IPS-20b (cell line): ENCODE data around the gene CRTAC1.

Source experiments
- H3K27ac ChIP-seq: one replicate; pipeline ENCODE4 v1.5.1; 2013; ENCODE audit warnings: low read length
- H3K27me3 ChIP-seq: 2 replicates; pipeline ENCODE4 v1.6.1; 2013; ENCODE audit warnings: mild to moderate bottlenecking, low read length, inconsistent platforms; ENCODE audit not compliant: insufficient read depth
- H3K36me3 ChIP-seq: 2 replicates; pipeline ENCODE4 v1.6.1; 2013; ENCODE audit warnings: low read depth, mild to moderate bottlenecking, inconsistent platforms, low read length, moderate library complexity; ENCODE audit not compliant: insufficient read depth
- H3K4me1 ChIP-seq: 2 replicates; pipeline ENCODE4 v1.6.1; 2013; ENCODE audit warnings: mild to moderate bottlenecking, control low read depth, inconsistent platforms, low read length, moderate library complexity; ENCODE audit not compliant: insufficient read depth
- H3K4me3 ChIP-seq: 2 replicates; pipeline ENCODE4 v1.5.1; 2013; ENCODE audit warnings: mild to moderate bottlenecking, low read length, inconsistent platforms
- H3K9ac ChIP-seq: 2 replicates; pipeline ENCODE4 v1.6.1; 2013; ENCODE audit warnings: low read depth, mild to moderate bottlenecking, inconsistent platforms, low read length, moderate library complexity
- H3K9me3 ChIP-seq: 2 replicates; pipeline ENCODE4 v1.6.1; 2013; ENCODE audit warnings: mild to moderate bottlenecking, low read depth, low read length, inconsistent platforms; ENCODE audit not compliant: insufficient read depth

CRTAC1 gene

GRCh38 chr10:98001736-98002135 lies 28.7 kb downstream of the CRTAC1 start:
- Histone ChIP-seq H3K4me1 (peaks cover 11% of the 10 kb centered on the region), H3K4me3 (no peak overlapping the region), H3K27ac (no peak overlapping the region), H3K36me3 (no peaks in the 10 kb centered on the region), H3K27me3 (peaks cover 7% of the 10 kb centered on the region), H3K9me3 (no peaks in the 10 kb centered on the region), H3K9ac (no peak overlapping the region)

- Histone ChIP-seq H3K4me3 (no peak overlapping the region), H3K36me3 (no peaks in the 10 kb centered on the region), H3K4me1 (no peaks in the 10 kb centered on the region)
Measured at GRCh38 chr10:98000346-98000745, 30.1 kb downstream of the CRTAC1 start.

GRCh38 chr10:97999923-98000248 lies 30.5 kb downstream of the CRTAC1 start:
- Histone ChIP-seq H3K4me3 (no peak overlapping the region), H3K9ac (no peak overlapping the region), H3K27ac (no peak overlapping the region), H3K27me3 (no peaks in the 10 kb centered on the region; the same call in 1 of the 2 replicates), H3K4me1 (no peaks in the 10 kb centered on the region), H3K9me3 (no peaks in the 10 kb centered on the region), H3K36me3 (no peaks in the 10 kb centered on the region)

More at GRCh38 chr10:98000346-98000745, 30.1 kb downstream of the CRTAC1 start:
- H3K9me3 ChIP-seq = no peaks in the 10 kb centered on the region
- no peaks in the 10 kb centered on the region for H3K27me3 ChIP-seq
- no peak overlapping the region for H3K27ac ChIP-seq
- no peak overlapping the region for H3K9ac ChIP-seq

- no peaks in the 10 kb centered on the region for H3K9me3 ChIP-seq
- no peak overlapping the region for H3K9ac ChIP-seq
- no peak overlapping the region for H3K4me3 ChIP-seq
- H3K27ac ChIP-seq = no peak overlapping the region
- H3K27me3 ChIP-seq = no peaks in the 10 kb centered on the region; the same call in 1 of the 2 replicates
- no peaks in the 10 kb centered on the region for H3K4me1 ChIP-seq
- H3K36me3 ChIP-seq = no peaks in the 10 kb centered on the region
Measured at GRCh38 chr10:97999066-97999922, 31.1 kb downstream of the CRTAC1 start.

GRCh38 chr10:97991871-97992270 lies 38.5 kb downstream of the CRTAC1 start:
- no peak overlapping the region for H3K27ac ChIP-seq
- H3K27me3 ChIP-seq = peaks cover 16% of the 10 kb centered on the region; the same call in 1 of the 2 replicates
- H3K36me3 ChIP-seq = no peaks in the 10 kb centered on the region
- no peak overlapping the region for H3K9ac ChIP-seq
- H3K9me3 ChIP-seq = no peaks in the 10 kb centered on the region
- no peaks in the 10 kb centered on the region for H3K4me1 ChIP-seq
- no peak overlapping the region for H3K4me3 ChIP-seq

GRCh38 chr10:97981816-97982215 lies 48.6 kb downstream of the CRTAC1 start:
- no peaks in the 10 kb centered on the region for H3K9me3 ChIP-seq
- peaks cover 35% of the 10 kb centered on the region for H3K27me3 ChIP-seq
- no peaks in the 10 kb centered on the region for H3K4me1 ChIP-seq
- no peak overlapping the region for H3K27ac ChIP-seq
- H3K4me3 ChIP-seq = no peak overlapping the region
- no peaks in the 10 kb centered on the region for H3K36me3 ChIP-seq
- H3K9ac ChIP-seq = no peak overlapping the region

- Histone ChIP-seq H3K36me3 (no peaks in the 10 kb centered on the region), H3K4me3 (no peak overlapping the region), H3K27ac (no peak overlapping the region), H3K9me3 (no peaks in the 10 kb centered on the region), H3K4me1 (no peaks in the 10 kb centered on the region), H3K9ac (no peak overlapping the region), H3K27me3 (peaks cover 72% of the 10 kb centered on the region)
Measured at GRCh38 chr10:97977673-97978072, 52.7 kb downstream of the CRTAC1 start.

- Histone ChIP-seq H3K4me1 (no peaks in the 10 kb centered on the region), H3K27me3 (peaks cover 90% of the 10 kb centered on the region), H3K9me3 (no peaks in the 10 kb centered on the region), H3K4me3 (peak overlapping the region; percentile 75; the same call in 1 of the 2 replicates), H3K36me3 (no peaks in the 10 kb centered on the region), H3K27ac (no peak overlapping the region), H3K9ac (no peak overlapping the region)
Measured at GRCh38 chr10:97975598-97975997, 54.8 kb downstream of the CRTAC1 start.

GRCh38 chr10:97974526-97975525 lies 55.6 kb downstream of the CRTAC1 start:
- Histone ChIP-seq H3K4me1 (no peaks in the 10 kb centered on the region), H3K27ac (no peak overlapping the region), H3K9me3 (no peaks in the 10 kb centered on the region), H3K27me3 (peaks cover 92% of the 10 kb centered on the region), H3K9ac (no peak overlapping the region), H3K4me3 (peak overlapping the region; percentile 75), H3K36me3 (no peaks in the 10 kb centered on the region)

GRCh38 chr10:97974100-97974499 lies 56.3 kb downstream of the CRTAC1 start:
- H3K4me1 ChIP-seq = no peaks in the 10 kb centered on the region
- H3K36me3 ChIP-seq = no peaks in the 10 kb centered on the region
- H3K9me3 ChIP-seq = no peaks in the 10 kb centered on the region
- H3K4me3 ChIP-seq = peak overlapping the region; percentile 75
- H3K27me3 ChIP-seq = peaks cover 95% of the 10 kb centered on the region
- no peak overlapping the region for H3K9ac ChIP-seq
- no peak overlapping the region for H3K27ac ChIP-seq

- peaks cover 58% of the 10 kb centered on the region for H3K27me3 ChIP-seq
- H3K9me3 ChIP-seq = no peaks in the 10 kb centered on the region
- H3K4me3 ChIP-seq = no peak overlapping the region
- H3K9ac ChIP-seq = no peak overlapping the region
- no peak overlapping the region for H3K27ac ChIP-seq
- H3K4me1 ChIP-seq = no peaks in the 10 kb centered on the region
- H3K36me3 ChIP-seq = no peaks in the 10 kb centered on the region
Measured at GRCh38 chr10:97969538-97970079, 60.8 kb downstream of the CRTAC1 start.
